HG03575 (cell line): ENCODE results near the gene PGC.

ENCODE experiments used
- ATAC-seq: cut with Tn5 transposase; IDR thresholded peaks from one replicate; pipeline ENCODE4 v1.9.1; 2021; ENCODE audit not compliant: unreplicated experiment, insufficient number of reproducible peaks, low FRiP score; ENCODE audit errors: extremely low read depth

The PGC gene

DNA sequence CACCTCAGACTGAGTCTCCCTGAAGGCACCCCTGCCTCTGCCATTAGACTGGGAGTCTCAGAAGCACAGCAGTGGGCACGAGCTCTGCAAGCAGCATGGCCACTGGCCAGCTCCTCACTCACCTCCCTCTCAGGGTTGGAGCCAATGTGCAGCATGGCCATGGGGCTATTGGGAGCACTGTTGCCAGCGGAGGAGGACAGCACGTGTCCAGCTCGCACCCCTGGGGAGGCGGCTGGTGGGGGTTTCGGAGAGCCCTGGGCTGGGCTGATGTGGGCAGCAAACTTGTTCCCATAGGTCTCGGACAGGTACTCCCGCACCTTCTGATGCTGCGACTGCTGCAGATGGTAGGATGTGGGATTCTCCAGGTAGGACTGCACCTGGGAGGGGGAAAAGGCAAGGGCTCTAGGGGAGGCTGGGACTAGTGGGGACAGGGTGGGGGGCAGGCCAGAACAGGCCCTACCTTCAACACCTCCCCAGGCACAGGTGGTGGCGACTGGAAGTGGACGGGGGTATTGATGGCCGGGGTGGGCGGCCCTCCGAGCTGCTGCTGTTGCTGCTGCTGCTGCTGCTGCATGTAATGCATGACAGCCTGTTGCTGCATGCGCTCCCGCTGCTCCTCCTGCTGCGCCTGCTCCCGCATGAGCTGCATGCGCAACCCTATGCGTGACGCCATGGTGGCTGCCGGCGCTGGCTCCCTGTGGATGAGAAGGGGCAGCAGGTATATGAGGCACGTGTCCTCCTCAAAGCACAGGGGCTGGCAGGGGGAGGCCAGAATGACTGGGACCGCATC lies 56.5 kb downstream of the PGC start:
- ATAC-seq = no peak

DNA sequence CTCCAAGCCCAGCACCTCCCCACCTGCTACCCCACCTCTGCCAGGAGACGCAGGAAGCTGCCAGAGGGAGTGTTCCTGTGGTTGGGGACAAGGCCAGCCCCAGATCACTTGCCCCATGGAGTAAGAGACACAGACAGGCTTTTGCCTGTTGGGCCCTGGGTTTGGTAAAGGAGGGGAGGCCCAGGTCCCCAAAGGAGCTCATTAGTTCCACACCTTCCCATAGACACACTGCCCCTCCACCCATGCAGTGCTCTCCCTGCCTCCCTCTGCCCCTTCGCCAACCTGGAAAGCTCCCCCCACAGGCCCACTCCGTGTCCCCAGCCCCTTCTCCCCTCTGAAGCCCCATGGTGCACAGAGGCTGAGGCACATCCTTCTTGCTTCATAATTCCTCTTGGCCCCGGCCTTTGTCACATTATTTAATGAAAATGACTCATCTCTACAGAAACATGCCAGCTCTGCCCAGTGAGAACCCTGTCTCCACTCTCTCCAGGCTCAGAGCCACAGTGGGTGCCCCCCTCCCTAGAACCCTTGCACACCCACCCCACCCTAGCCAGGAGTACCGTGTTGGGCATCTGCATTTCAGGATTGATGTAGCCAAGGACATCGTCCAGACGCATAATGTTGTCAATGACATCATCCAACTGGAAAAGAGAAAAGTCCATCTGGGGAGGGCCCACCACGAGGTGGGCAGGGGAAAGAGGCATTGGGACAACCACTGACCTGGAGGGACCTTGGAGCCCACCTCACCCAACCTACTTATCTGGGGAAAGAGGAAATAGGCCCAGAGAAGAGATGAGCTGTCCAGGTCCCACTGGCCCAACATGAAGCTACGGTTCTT lies 57.8 kb downstream of the PGC start:
- ATAC-seq = no peak

GRCh38 chr6:41688256-41688965 lies 58.8 kb downstream of the PGC start:
- ATAC-seq = no peak

DNA sequence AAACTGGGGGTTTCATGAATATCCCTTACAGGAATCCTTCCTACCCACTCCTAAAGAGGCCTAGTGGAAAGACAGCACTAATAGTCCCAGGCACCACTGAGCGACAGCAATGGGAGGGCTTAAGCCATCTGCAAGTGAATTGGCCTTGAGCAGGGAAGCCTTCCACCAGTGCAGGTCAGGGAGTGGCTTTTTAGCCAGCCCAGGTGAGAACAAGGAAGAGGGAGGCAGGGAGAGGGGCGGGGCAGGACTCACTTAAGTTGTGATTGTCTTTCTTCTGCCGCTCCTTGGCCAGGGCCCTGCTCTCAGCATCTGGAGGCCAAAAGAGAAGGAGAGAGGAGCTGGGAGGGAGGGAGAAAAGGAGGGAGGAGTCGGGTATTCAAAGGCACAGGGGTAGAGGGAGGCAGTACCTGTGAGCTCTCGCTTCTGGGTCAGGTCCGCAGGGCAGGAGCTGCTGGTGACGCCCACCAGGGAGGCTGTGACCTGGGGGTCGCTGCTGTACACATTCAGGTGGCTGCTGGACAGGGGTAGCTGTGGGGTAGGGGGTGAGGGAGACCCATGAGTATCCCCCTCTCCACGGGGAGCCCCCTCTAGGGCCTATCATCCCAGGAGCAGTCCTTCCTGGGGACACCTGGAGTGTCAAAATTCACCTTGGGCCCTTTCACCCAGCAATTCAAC lies 59.6 kb downstream of the PGC start:
- no peak for ATAC-seq
